Thoracic aorta (tissue), 2 donors: ENCODE data around the gene FGFBP3. TPM values are rescaled to one million over a fixed set of nuclear protein-coding genes. Genes with fewer than 3 reads are reported as not detected.

Source experiments
- ATAC-seq: fragments of 150-250 bp; one replicate; pipeline ENCODE4 v1.8.0; 2017; ENCODE audit warnings: low read depth; ENCODE audit not compliant: insufficient number of reproducible peaks, low FRiP score
- DNase-seq: peaks from one replicate; pipeline ENCODE4 v3.0.0-alpha.2; 2020; ENCODE audit warnings: low spot score
- H3K27ac ChIP-seq, 2 donors: fragments of 200-600 bp; sonication (generic); 1 replicate in 1 of 2; 2 replicates in 1 of 2; pipeline ENCODE4 v1.5.1; 2016; ENCODE audit warnings: mild to moderate bottlenecking in 2 of 2, moderate library complexity in 2 of 2
- H3K27me3 ChIP-seq: fragments of 200-600 bp; sonication (generic); replicated peaks from 2 replicates; pipeline ENCODE4 v1.6.0; 2016; ENCODE audit warnings: mild to moderate bottlenecking; ENCODE audit not compliant: insufficient read depth
- H3K36me3 ChIP-seq: fragments of 200-600 bp; sonication (generic); one replicate; pipeline ENCODE4 v1.5.1; 2016
- H3K4me1 ChIP-seq, 2 donors: fragments of 200-600 bp; sonication (generic); 1 replicate in 1 of 2; 2 replicates in 1 of 2; pipeline versions ENCODE4 v1.5.1 to v1.6.0; 2016; ENCODE audit warnings: low read depth in 2 of 2, mild to moderate bottlenecking in 1 of 2; ENCODE audit not compliant: control insufficient read depth in 1 of 2
- H3K4me3 ChIP-seq: fragments of 200-600 bp; sonication (generic); 2 replicates; pipeline ENCODE4 v1.5.1; 2016; ENCODE audit warnings: mild to moderate bottlenecking
- H3K9me3 ChIP-seq: fragments of 200-600 bp; sonication (generic); 2 replicates; pipeline ENCODE4 v1.5.1; 2016
- CTCF ChIP-seq: fragments of 200-600 bp; sonication (generic); IDR thresholded peaks from one replicate; pipeline ENCODE4 v1.5.1; 2019; ENCODE audit warnings: antibody characterized with exemption
- total RNA-seq, 2 donors: library from RNA; depleted of rRNA; stranded (reverse); fragments of >200 nt; gene quantifications; one replicate each; pipeline versions ENCODE4 v1.1.0 to v1.2.3, GENCODE V29; 2016

FGFBP3 gene
- total RNA-seq, 2 donors from 2014 or later = 0.81 to 2.0 TPM

DNA sequence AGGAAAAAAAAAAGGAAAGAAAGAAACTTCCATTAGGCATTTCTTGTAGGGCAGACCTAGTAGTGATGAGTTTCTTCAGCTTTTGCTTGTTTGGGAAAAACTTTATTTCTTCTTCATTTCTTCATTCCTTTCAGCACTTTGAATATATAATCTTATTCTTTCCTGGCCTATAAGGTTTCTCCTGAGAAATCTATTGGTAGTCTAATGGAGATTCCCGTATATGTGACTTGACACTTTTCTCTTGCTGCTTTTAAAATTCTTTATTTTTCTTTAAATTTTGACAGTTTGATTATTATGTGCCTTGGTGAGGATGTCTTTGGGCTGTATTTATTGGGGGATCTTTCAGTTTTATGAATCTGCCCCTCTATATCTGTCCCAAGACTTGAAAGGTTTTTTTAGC, 10.4 kb upstream of the FGFBP3 start:
- H3K4me1 ChIP-seq = peaks cover 1 to 3% of the 10 kb centered on the region in 2 donors

DNA sequence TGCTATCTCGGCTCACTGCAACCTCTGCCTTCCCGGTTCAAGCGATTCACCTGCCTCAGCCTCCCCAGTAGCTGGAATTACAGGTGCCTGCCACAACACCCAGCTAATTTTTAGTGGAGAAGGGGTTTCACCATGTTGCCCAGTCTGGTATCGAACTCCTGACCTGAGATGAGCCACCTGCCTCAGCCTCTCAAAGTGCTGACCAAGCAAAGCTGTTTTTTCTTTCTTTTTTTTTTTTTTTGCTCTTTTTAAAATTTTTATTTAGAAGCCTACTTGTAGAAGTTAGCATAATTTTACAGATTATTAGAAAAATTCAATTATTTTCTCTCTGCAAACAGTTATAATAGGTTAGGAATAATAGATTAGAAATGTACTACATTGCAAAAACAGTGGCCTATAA, 1.2 kb upstream of the FGFBP3 start:
- H3K4me1 ChIP-seq = peaks cover 5 to 16% of the 10 kb centered on the region in 2 donors
- no peaks in the 10 kb centered on the region for H3K27me3 ChIP-seq
- no peak for ATAC-seq
- no peak for DNase-seq
- no peaks in the 10 kb centered on the region for H3K9me3 ChIP-seq
- no peak overlapping the region for H3K4me3 ChIP-seq
- no peaks in the 10 kb centered on the region for H3K36me3 ChIP-seq
- H3K27ac ChIP-seq = no peak overlapping the region
- no peak for TF ChIP-seq CTCF

More for the DNA sequence above, 10.4 kb upstream of the FGFBP3 start:
- ATAC-seq (no peak), DNase-seq (no peak)
- no peak overlapping the region for H3K27ac ChIP-seq
- no peak for TF ChIP-seq CTCF
- H3K36me3 ChIP-seq = no peaks in the 10 kb centered on the region
- H3K27me3 ChIP-seq = no peaks in the 10 kb centered on the region
- H3K9me3 ChIP-seq = peaks cover 2% of the 10 kb centered on the region
- no peak overlapping the region for H3K4me3 ChIP-seq

DNA sequence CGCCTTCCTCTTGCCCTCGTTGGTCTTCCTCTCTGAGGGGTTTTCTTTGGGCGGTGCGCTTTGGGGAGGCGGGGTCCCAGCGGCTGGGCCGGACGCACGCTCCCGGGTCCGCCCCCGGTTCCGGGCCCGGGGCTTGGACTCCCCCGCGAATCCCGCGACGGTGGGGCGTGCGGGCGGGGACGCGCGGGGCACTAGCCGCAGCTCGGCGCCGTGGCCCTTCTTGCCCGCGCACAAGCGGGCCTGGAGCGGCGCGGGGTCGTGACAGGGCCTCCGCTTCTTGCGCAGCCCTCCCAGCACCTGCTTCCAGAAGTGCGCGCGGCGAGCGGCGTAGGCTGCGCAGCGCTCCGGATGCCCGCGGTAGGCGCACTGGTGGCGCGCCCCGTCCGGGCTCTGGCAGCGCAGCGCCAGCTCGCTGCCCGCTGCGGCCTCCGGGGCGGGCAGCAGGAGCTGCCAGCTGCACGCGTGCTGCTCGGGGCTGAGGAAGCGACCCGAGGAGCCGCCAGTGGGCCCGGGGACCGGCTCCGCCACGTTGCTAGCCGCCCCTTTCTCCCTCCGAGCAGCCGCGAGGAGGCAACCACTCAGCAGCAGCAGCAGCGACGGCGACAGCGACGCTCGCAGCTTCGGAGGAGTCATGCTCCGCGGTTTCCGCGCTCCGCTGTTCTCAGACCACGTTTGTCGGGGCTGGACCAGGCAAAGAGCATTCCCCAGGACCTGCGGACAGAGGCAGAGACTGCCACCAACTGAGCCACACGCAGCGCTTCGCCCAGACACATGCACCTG, 759 bp downstream of the FGFBP3 start:
- DNase-seq (peak; percentile 38), ATAC-seq (peak; percentile 75)
- TF ChIP-seq CTCF = peak; percentile 46
- no peaks in the 10 kb centered on the region for H3K27me3 ChIP-seq
- H3K27ac ChIP-seq = peak overlapping the region; percentile 76 to 86
- peak overlapping the region; percentile 90 for H3K4me3 ChIP-seq
- no peaks in the 10 kb centered on the region for H3K36me3 ChIP-seq
- peaks cover 5 to 16% of the 10 kb centered on the region in 2 donors for H3K4me1 ChIP-seq
- no peaks in the 10 kb centered on the region for H3K9me3 ChIP-seq

GRCh38 chr10:91907914-91908336, 1.4 kb downstream of the FGFBP3 start:
- no peak for ATAC-seq
- no peak for TF ChIP-seq CTCF
- Histone ChIP-seq H3K27me3 (no peaks in the 10 kb centered on the region), H3K4me1 (peaks cover 5 to 16% of the 10 kb centered on the region in 2 donors), H3K27ac (peak overlapping the region; percentile 76 to 86), H3K4me3 (peak overlapping the region; percentile 90), H3K9me3 (no peaks in the 10 kb centered on the region), H3K36me3 (no peaks in the 10 kb centered on the region)
- no peak for DNase-seq

- Histone ChIP-seq H3K27ac (peak overlapping the region in 1 of 2 donors; percentile 86), H3K4me3 (peak overlapping the region; percentile 90), H3K4me1 (peaks cover 5 to 21% of the 10 kb centered on the region in 2 donors), H3K36me3 (no peaks in the 10 kb centered on the region), H3K27me3 (no peaks in the 10 kb centered on the region), H3K9me3 (no peaks in the 10 kb centered on the region)
- ATAC-seq = no peak
- DNase-seq = no peak
- TF ChIP-seq CTCF = no peak
Measured at GRCh38 chr10:91907033-91907594, 2.2 kb downstream of the FGFBP3 start.
